ENCODE data around the gene CPEB3.
"Not testable (repeated sequence)": the region's sequence is repeated elsewhere in the genome, so short reads cannot be mapped to it uniquely, and the experiment has no call there.

CPEB3 gene

GRCh38 chr10:92265687-92266258 is 25.1 kb downstream of the CPEB3 start:
- DNase-seq, result no peak

- no peak for DNase-seq
Observed at GRCh38 chr10:92264249-92264648, 26.6 kb downstream of the CPEB3 start.

GRCh38 chr10:92263396-92263795 is 27.5 kb downstream of the CPEB3 start:
- DNase-seq, result no peak

GRCh38 chr10:92248566-92248965 is 42.3 kb downstream of the CPEB3 start:
- no peak for DNase-seq

DNA sequence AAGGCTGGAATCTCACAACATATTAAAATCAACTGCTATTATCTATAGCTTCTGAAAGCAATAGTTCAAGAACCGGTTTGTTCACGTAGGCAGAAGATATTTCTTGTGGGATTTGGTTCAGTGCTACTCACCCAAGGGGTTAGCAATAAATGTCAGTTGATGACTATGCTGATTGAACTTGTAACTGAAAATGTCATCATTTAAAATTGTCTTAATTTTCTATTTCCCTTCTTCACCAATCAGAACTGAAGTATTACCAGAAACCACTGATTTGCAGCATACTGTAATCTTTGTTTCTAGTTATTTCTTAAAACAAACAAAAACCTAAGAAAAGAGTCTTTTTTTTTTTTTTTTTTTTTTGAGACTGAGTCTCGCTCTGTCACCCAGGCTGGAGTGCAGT is 46.1 kb downstream of the CPEB3 start:
- DNase-seq, result no peak

DNA sequence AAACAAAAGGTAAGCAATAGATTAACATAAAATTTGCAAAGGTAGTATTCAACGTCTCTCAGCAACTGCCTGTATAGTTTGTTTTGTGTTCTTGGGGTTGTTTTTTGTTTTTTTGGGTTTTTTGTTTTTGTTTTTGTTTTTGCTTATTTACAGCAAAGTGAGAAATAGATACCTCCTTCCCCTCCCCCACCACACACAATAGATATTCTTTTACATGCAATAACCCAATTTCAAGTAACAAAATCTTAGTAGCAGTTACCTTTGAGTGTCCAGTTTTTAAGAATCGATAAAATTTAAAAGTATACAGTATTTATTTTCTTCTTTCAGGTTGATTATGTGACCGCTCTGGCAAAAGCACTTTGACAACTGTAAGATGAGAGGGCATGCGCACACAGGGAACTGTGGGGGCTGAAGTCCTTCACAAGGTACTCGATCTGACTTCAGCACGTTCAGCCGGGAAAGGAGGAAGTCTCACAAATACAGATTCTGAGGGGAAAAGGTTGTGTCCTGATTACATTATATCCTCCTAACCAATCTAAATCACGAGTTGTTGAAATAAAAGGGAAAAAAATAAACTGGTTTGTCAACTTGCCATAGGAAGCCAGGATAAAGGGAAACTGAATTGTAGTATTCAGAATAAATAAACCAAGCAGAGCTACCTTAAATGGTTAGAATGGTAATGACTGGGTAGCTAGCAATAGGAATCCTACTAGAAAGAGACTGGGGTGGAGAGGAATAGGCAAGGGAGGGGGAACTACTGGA is 47.8 kb downstream of the CPEB3 start:
- peak; percentile 41 for DNase-seq

GRCh38 chr10:92242380-92242779 is 48.5 kb downstream of the CPEB3 start:
- no peak for DNase-seq

- DNase-seq, result no peak
Observed at GRCh38 chr10:92241501-92241900, 49.4 kb downstream of the CPEB3 start.

GRCh38 chr10:92241158-92241500 is 49.7 kb downstream of the CPEB3 start:
- DNase-seq, result peak; percentile 35

- DNase-seq, result peak; percentile 66
Observed at GRCh38 chr10:92240289-92241157, 50.4 kb downstream of the CPEB3 start.

DNA sequence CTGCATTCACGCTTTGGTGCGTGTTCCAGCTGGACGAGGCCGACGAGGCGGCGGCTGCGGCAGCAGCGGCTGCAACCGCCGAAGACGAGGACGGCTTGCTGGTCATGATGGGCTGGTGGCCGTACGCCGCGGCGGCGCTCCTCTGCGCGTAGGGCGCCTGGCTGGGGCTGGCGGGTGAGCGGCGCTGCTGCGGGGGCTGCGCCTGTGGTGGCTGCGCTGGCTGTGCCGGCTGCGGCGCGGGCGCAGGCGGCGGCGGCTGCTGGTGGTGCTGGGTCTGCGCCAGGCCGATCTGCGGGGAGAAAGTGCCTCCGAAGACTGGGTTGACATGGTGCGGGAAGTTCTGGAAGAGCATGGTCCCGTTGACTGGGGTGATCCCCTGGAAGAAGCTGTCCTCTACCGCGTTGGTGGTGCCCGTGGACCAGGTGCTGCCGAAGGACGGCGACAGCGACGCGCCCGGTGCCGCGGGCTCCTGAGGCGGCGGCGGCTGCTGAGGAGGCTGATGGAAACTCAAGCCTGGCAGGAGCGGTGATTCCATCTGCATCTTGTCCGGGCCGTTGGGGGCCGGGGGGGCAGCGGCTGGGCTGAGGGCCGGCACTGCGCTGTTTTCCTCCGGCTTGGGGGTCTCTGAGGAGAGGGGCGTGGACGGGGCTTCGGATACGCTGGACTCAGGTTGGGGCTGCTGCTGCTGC is 51.1 kb downstream of the CPEB3 start:
- DNase-seq, result peak; percentile 58

GRCh38 chr10:92239151-92239599 is 51.7 kb downstream of the CPEB3 start:
- peak; percentile 51 for DNase-seq

GRCh38 chr10:92238586-92239098 is 52.2 kb downstream of the CPEB3 start:
- DNase-seq, result no peak

DNA sequence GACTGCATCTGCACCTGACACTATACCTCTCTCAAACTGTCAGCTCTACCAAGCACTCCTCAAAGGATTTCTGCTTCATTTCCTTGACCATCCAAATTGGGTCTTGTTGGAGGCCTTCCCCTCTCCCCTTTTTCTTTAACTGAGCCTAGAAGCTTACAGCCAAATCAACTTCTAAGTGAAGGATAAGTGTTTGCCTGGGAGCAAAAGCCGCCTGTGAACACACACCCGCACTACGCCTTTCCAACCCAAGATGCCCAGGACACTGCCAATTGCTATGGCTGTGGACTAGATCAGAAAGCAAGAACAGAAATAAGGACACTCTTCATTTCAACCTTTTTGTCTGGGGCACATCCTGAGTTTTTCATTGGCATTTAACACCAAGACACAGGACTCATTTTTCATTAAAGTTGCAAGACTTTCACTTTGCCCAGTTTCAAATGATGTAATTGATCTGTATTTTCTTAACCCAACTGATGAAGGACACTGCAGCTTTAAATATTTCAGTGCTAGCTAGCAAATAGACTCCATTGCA is 52.8 kb downstream of the CPEB3 start:
- no peak for DNase-seq

GRCh38 chr10:92231196-92231595 is 59.7 kb downstream of the CPEB3 start:
- no peak for DNase-seq

- no peak for DNase-seq
Observed at GRCh38 chr10:92222603-92223262, 68.1 kb downstream of the CPEB3 start.

GRCh38 chr10:92219559-92219958 is 71.3 kb downstream of the CPEB3 start:
- no peak for DNase-seq

DNA sequence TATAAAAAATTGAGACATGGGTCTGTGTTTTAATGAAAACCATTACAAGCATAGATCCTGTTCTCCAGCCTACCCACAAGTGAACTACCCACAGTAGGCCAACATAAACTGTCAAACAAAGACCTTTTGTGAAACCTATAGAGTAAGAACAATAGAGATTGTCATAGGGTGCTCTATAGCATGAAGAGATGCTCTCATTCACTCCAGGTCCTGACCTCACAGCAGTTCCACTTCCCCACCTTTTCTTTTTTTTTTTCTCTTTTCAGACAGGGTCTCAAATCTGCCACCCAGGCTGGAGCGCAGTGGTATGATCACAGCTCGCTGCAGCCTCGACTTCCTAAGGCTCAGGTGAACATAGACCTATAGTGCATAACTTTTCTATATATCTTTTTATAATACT is 72.3 kb downstream of the CPEB3 start:
- DNase-seq, result no peak

DNA sequence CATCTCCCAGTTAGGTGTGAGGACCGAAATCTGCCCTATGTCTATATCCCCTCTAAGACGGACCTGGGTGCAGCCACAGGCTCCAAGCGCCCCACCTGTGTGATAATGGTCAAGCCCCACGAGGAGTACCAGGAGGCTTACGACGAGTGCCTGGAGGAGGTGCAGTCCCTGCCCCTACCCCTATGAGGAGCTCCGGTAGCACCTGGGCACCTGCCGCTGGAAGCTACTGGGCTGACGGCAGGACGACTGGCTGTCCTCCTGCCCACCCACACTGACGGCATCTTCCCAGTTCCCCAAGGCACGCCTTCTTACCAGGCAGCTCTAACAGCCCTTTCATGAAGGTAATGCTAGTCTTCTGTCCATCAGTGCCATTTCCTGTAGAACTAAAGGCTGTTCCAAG is 74.3 kb downstream of the CPEB3 start:
- DNase-seq, result not testable (repeated sequence)

DNA sequence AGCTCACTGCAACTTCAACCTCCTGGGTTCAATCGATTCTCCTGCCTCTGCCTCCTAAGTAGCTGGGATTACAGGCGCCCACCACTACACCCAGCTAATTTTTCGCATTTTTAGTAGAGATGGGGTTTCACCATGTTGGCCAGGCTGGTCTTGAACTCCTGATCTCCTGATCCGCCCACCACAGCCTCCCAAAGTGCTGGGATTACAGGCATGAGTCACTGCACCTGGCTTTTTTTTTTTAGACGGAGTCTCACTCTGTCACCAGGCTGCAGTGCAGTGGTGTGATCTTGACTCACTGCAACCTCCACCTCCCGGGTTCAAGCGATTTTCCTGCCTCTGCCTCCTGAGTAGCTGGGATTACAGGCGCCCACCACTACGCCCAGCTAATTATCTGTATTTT is 75.7 kb downstream of the CPEB3 start:
- not testable (repeated sequence) for DNase-seq

GRCh38 chr10:92213049-92213448 is 77.8 kb downstream of the CPEB3 start:
- DNase-seq, result no peak

GRCh38 chr10:92208736-92209135 is 82.1 kb downstream of the CPEB3 start:
- no peak for DNase-seq
